SK-N-SH (cell line): Measurements from ENCODE around the gene TEX50. TPM values are rescaled to one million over a fixed set of nuclear protein-coding genes. Genes with fewer than 3 reads are reported as not detected.
"Not testable (repeated sequence)": the region's sequence is repeated elsewhere in the genome, so short reads cannot be mapped to it uniquely, and the experiment has no call there.

Experiments used
- CTCF ChIA-PET: fragments of 300-600, 350-600 bp; formaldehyde crosslinking; extraction: SDS; loops from one replicate; lab custom pipeline; 2021; lab: Yijun Ruan, JAX
- POLR2A ChIA-PET: fragments of 350-600 bp; sonication (Branson Sonifier 250); formaldehyde crosslinking; extraction: SDS; loops from one replicate; lab custom pipeline; 2020; ENCODE audit warnings: antibody characterized with exemption, inconsistent platforms; lab: Yijun Ruan, JAX
- DNase-seq: peaks from one replicate; pipeline ENCODE4 v3.0.0; 2012
- H2AFZ ChIP-seq: fragments of 200-600 bp; sonication (generic); 2 replicates; pipeline ENCODE4 v1.8.1; 2016; ENCODE audit warnings: antibody characterized with exemption, mild to moderate bottlenecking, low read depth
- H3F3A ChIP-seq: fragments of 200-600 bp; sonication (generic); replicated peaks from 2 replicates; pipeline ENCODE3; 2016; ENCODE audit warnings: antibody characterized with exemption, mild to moderate bottlenecking; ENCODE audit not compliant: insufficient read depth
- H3K27ac ChIP-seq, 2 experiments: fragments of 200-500 bp in 1 of 2; fragments of 200-600 bp in 1 of 2; sonication (Bioruptor generic) in 1 of 2; sonication (generic), shearing (Covaris generic) in 1 of 2; 2 replicates each; pipeline versions ENCODE4 v1.5.1 to v1.6.1; 2014 to 2016; ENCODE audit warnings: low read depth in 2 of 2, inconsistent platforms in 1 of 2, low read length in 1 of 2, mild to moderate bottlenecking in 1 of 2, mixed read lengths in 1 of 2
- H3K27me3 ChIP-seq: fragments of 200-600 bp; sonication (generic), shearing (Covaris generic); 2 replicates; pipeline ENCODE4 v1.6.1; 2016; ENCODE audit warnings: mixed run types; ENCODE audit not compliant: insufficient read depth
- H3K36me3 ChIP-seq, 2 experiments: fragments of 200-500 bp in 1 of 2; fragments of 200-600 bp in 1 of 2; sonication (Bioruptor generic) in 1 of 2; sonication (generic) in 1 of 2; replicated peaks in 1 of 2; 2 replicates each; pipeline versions ENCODE3 to v1.5.1; 2014 to 2016; ENCODE audit warnings: low read length in 1 of 2, mild to moderate bottlenecking in 1 of 2; ENCODE audit not compliant: insufficient read depth in 2 of 2, control insufficient read depth in 1 of 2
- H3K4me1 ChIP-seq, 2 experiments: fragments of 200-500 bp in 1 of 2; fragments of 200-600 bp in 1 of 2; sonication (Bioruptor generic) in 1 of 2; sonication (generic), shearing (Covaris generic) in 1 of 2; 2 replicates each; pipeline versions ENCODE4 v1.5.1 to v1.6.1; 2014 to 2016; ENCODE audit warnings: low read depth in 1 of 2, low read length in 1 of 2, mixed run types in 1 of 2; ENCODE audit not compliant: insufficient read depth in 2 of 2, control insufficient read depth in 1 of 2
- H3K4me2 ChIP-seq: fragments of 200-600 bp; sonication (generic), shearing (Covaris generic); 2 replicates; pipeline ENCODE4 v1.6.1; 2017; ENCODE audit warnings: mixed run types
- H3K4me3 ChIP-seq, 2 experiments: fragments of 200-500 bp in 1 of 2; fragments of 200-600 bp in 1 of 2; sonication (Bioruptor generic) in 1 of 2; sonication (generic), shearing (Covaris generic) in 1 of 2; 2 replicates each; pipeline versions ENCODE4 v1.5.1 to v1.8.1; 2014 to 2016; ENCODE audit warnings: low read depth in 2 of 2, inconsistent platforms in 1 of 2, low read length in 1 of 2, mild to moderate bottlenecking in 1 of 2, mixed read lengths in 1 of 2, moderate library complexity in 1 of 2
- H3K79me2 ChIP-seq: fragments of 200-600 bp; sonication (generic); 2 replicates; pipeline ENCODE4 v1.8.1; 2017; ENCODE audit warnings: mild to moderate bottlenecking; ENCODE audit not compliant: insufficient read depth
- H3K9ac ChIP-seq: fragments of 200-600 bp; sonication (generic); 2 replicates; pipeline ENCODE4 v1.6.1; 2017; ENCODE audit warnings: mixed run types
- H3K9me2 ChIP-seq: fragments of 200-600 bp; sonication (generic); 2 replicates; pipeline ENCODE4 v1.6.1; 2017; ENCODE audit warnings: mixed run types
- H3K9me3 ChIP-seq: fragments of 200-600 bp; sonication (generic); 2 replicates; pipeline ENCODE4 v1.6.1; 2017; ENCODE audit warnings: mixed run types, mild to moderate bottlenecking, moderate library complexity
- H4K20me1 ChIP-seq: fragments of 200-600 bp; sonication (generic); 2 replicates; pipeline ENCODE4 v1.6.1; 2017; ENCODE audit warnings: mild to moderate bottlenecking, mixed run types; ENCODE audit not compliant: insufficient read depth
- MEF2A ChIP-seq: IDR thresholded peaks from 2 replicates; pipeline ENCODE4 v1.4.0; 2012; ENCODE audit warnings: low read depth, borderline replicate concordance
- TEAD4 ChIP-seq: IDR thresholded peaks from 2 replicates; pipeline ENCODE4 v1.4.0; 2012; ENCODE audit warnings: mild to moderate bottlenecking, borderline replicate concordance; ENCODE audit not compliant: insufficient read depth
- YY1 ChIP-seq: IDR thresholded peaks from 2 replicates; pipeline ENCODE4 v1.4.0; 2012; ENCODE audit warnings: low read depth, mild to moderate bottlenecking
- WGBS: methylation state at CpG from one replicate; pipeline ENCODE4 v1.1.6; 2017; ENCODE audit warnings: low lambda C conversion rate; 5-methylcytosine and 5-hydroxymethylcytosine counted together
- polyA plus RNA-seq, 3 experiments: library from polyadenylated mRNA; depleted of rRNA; stranded (reverse); fragments of >200 nt; gene quantifications; 2 replicates each; pipeline ENCODE4 v1.2.3, GENCODE V29; 2012

Gene TEX50
- polyA plus RNA-seq, 1 of the 3 experiments (the other 2 are of a cell fraction), result not detected

GRCh38 chr1:173682184-173682583 lies 47.0 kb downstream of the TEX50 start:
- no peaks in the 10 kb centered on the region for H3K9me2 ChIP-seq
- DNase-seq, result no peak
- no peaks in the 10 kb centered on the region for H3K79me2 ChIP-seq
- no peak overlapping the region for H2AFZ ChIP-seq
- no peaks in the 10 kb centered on the region for H3K9me3 ChIP-seq
- no peaks in the 10 kb centered on the region for H3K27me3 ChIP-seq
- H3K4me2 ChIP-seq, result no peak overlapping the region
- POLR2A ChIA-PET, result no interaction called here
- CTCF ChIA-PET, result interaction anchor here (0.6 kb wide), 2 partner anchors 203 to 369 kb away, joined by 3 read pairs; no protein-coding TSS in a partner anchor
- H3F3A ChIP-seq, result no peaks in the 10 kb centered on the region
- no peaks in the 10 kb centered on the region for H3K4me1 ChIP-seq
- H3K9ac ChIP-seq, result no peak overlapping the region
- no peak for TF ChIP-seq MEF2A
- no peak for TF ChIP-seq TEAD4
- no peak for TF ChIP-seq YY1
- no peak overlapping the region for H3K4me3 ChIP-seq
- no peaks in the 10 kb centered on the region for H3K36me3 ChIP-seq
- no peaks in the 10 kb centered on the region for H4K20me1 ChIP-seq
- H3K27ac ChIP-seq, result no peak overlapping the region

- H3K27me3 ChIP-seq, H3F3A ChIP-seq, H3K79me2 ChIP-seq, H4K20me1 ChIP-seq, H3K4me2 ChIP-seq, H3K4me3 ChIP-seq, POLR2A ChIA-PET, H2AFZ ChIP-seq, CTCF ChIA-PET, H3K9me2 ChIP-seq, DNase-seq, H3K27ac ChIP-seq, H3K36me3 ChIP-seq, H3K9me3 ChIP-seq, H3K9ac ChIP-seq, H3K4me1 ChIP-seq: not testable (repeated sequence)
- 78% methylated on average over 4 of the region's 4 CpGs for WGBS
Observed at GRCh38 chr1:173683838-173684237, 48.7 kb downstream of the TEX50 start.

DNA sequence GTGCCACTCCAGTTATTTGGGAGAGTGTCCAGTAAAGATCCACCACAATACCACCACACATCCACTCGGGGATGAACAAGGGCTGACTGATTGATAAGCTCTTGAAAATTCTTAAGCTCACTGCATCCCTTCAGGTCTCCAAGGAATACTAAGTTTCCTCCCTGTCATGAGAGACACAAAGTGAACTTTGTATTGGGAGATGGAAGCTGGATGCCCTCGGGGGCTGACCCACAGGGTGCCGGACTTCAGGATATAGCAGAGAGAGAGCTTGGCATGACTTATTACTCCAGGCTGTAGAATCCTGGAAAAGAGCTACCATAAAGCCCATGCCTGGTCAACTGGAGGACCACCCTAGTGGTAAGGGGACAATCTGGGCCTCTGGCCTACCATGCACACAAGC lies 50.0 kb downstream of the TEX50 start:
- H2AFZ ChIP-seq, H3K9me3 ChIP-seq, H3K79me2 ChIP-seq, H3K9ac ChIP-seq, H3K27me3 ChIP-seq, H3K27ac ChIP-seq, H3K9me2 ChIP-seq, DNase-seq, H3K36me3 ChIP-seq, H3K4me3 ChIP-seq, CTCF ChIA-PET, POLR2A ChIA-PET, H3K4me1 ChIP-seq, H4K20me1 ChIP-seq, H3F3A ChIP-seq, H3K4me2 ChIP-seq: not testable (repeated sequence)
- 58% methylated on average over 3 of the region's 3 CpGs for WGBS

Other genes with a start within 250 kb of the TEX50 start
- 224 and 270 TPM in 2 replicates for gene PRDX6, start 158.0 kb upstream of the TEX50 start, polyA plus RNA-seq (2012; rRNA removed)
- not detected in 2 replicates for gene SLC9C2, start 32.3 kb upstream of the TEX50 start, polyA plus RNA-seq (2012; rRNA removed)
- gene ANKRD45, start 34.5 kb downstream of the TEX50 start, polyA plus RNA-seq (2012; rRNA removed), result 1.8 and 2.3 TPM in 2 replicates
- gene KLHL20, start 79.6 kb downstream of the TEX50 start, polyA plus RNA-seq (2012; rRNA removed), result 14.0 and 20.1 TPM in 2 replicates
- gene DARS2, start 189.3 kb downstream of the TEX50 start, polyA plus RNA-seq (2012; rRNA removed), result 17.1 and 22.1 TPM in 2 replicates
- 4.0 and 6.9 TPM in 2 replicates for gene CENPL, start 189.5 kb downstream of the TEX50 start, polyA plus RNA-seq (2012; rRNA removed)
- 961 and 1,422 TPM in 2 replicates for gene GAS5, start 232.7 kb downstream of the TEX50 start, polyA plus RNA-seq (2012; rRNA removed)
- gene ZBTB37, start 233.0 kb downstream of the TEX50 start, polyA plus RNA-seq (2012; rRNA removed), result 0.89 and 1.2 TPM in 2 replicates